WERI-Rb-1 (cell line): ENCODE measurements around the gene MAPKAP1.
"Not testable (repeated sequence)": the region's sequence is repeated elsewhere in the genome, so short reads cannot be mapped to it uniquely, and the experiment has no call there.

Experiments used
- DNase-seq: peaks from one replicate; pipeline ENCODE4 v3.0.0-alpha.2; 2020
- H3K27ac ChIP-seq: fragments of 250-450 bp; sonication (Bioruptor Pico); 2 replicates; pipeline ENCODE4 v1.5.1; 2020; ENCODE audit warnings: mild to moderate bottlenecking, moderate library complexity
- H3K27me3 ChIP-seq: fragments of 250-450 bp; sonication (Bioruptor Pico); 2 replicates; pipeline ENCODE4 v1.5.1; 2021; ENCODE audit warnings: mild to moderate bottlenecking, low read depth, moderate library complexity; ENCODE audit not compliant: insufficient read depth, severe bottlenecking
- H3K36me3 ChIP-seq: fragments of 250-450 bp; sonication (Bioruptor Pico); 2 replicates; pipeline ENCODE4 v1.5.1; 2020; ENCODE audit warnings: mild to moderate bottlenecking, moderate library complexity
- H3K4me3 ChIP-seq: 2 replicates; pipeline ENCODE4 v1.5.1; 2011; ENCODE audit warnings: low read depth, mild to moderate bottlenecking, control low read depth, low read length
- H3K9me3 ChIP-seq: fragments of 250-450 bp; sonication (Bioruptor Pico); 2 replicates; pipeline ENCODE4 v1.5.1; 2021; ENCODE audit warnings: mild to moderate bottlenecking, moderate library complexity; ENCODE audit not compliant: severe bottlenecking
- TF ChIP-seq, protein P1 (sequence below): IDR thresholded peaks from 2 replicates; pipeline ENCODE4 v1.5.1; 2011; ENCODE audit warnings: low read depth, mild to moderate bottlenecking, control low read depth, inconsistent platforms, low read length

The MAPKAP1 gene

DNA sequence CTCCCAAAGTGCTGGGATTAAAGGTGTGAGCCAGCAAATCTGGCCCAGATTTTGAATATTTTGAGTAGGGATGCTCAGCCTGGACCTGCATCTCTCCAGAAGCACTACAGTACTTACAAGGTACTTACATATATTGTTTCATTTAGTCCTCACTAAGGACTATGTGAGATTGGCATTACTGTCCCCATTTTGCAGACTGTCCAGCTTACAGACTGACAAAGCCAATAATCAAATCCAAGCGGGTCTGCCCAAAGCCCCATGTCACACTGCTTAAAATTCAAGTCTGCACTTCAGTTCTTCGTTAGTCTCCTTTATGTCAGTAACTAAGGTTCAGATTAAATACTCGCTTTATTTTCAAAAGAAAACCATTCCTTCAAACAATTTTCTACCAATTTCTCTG, 7.1 kb downstream of the MAPKAP1 start:
- TF ChIP-seq, protein P1, sequence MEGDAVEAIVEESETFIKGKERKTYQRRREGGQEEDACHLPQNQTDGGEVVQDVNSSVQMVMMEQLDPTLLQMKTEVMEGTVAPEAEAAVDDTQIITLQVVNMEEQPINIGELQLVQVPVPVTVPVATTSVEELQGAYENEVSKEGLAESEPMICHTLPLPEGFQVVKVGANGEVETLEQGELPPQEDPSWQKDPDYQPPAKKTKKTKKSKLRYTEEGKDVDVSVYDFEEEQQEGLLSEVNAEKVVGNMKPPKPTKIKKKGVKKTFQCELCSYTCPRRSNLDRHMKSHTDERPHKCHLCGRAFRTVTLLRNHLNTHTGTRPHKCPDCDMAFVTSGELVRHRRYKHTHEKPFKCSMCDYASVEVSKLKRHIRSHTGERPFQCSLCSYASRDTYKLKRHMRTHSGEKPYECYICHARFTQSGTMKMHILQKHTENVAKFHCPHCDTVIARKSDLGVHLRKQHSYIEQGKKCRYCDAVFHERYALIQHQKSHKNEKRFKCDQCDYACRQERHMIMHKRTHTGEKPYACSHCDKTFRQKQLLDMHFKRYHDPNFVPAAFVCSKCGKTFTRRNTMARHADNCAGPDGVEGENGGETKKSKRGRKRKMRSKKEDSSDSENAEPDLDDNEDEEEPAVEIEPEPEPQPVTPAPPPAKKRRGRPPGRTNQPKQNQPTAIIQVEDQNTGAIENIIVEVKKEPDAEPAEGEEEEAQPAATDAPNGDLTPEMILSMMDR, result no peak
- Histone ChIP-seq H3K36me3 (no peaks in the 10 kb centered on the region), H3K27me3 (no peaks in the 10 kb centered on the region), H3K9me3 (no peaks in the 10 kb centered on the region), H3K27ac (no peak overlapping the region), H3K4me3 (no peak overlapping the region)
- DNase-seq, result no peak

DNA sequence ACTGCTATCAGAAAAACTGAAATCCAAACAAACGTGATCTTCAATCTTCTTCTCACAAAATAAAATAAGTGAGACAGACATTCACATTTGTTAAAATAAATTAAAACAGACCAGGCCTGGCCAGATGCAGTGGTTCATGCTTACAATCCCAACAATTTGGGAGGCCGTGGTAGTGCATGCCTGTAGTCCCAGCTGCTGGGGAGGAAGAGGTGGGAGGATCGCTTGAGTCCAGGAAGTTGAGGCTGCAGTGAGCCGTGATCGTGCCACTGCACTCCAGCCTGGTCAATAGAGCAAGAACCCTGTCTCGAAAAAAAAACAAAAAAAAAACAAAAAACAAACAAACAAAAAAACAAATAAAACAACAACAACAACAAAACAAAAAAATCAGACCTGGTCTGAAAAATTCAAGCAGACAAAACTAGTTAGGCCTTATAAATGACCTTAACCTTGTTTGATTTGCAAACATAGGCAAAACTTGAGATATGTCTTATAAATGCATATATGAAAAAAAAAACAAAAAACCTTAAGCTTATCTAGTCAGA, 10.8 kb downstream of the MAPKAP1 start:
- Histone ChIP-seq H3K9me3 (no peaks in the 10 kb centered on the region), H3K4me3 (no peak overlapping the region), H3K27me3 (no peaks in the 10 kb centered on the region), H3K36me3 (no peaks in the 10 kb centered on the region), H3K27ac (no peak overlapping the region)
- DNase-seq, result no peak
- TF ChIP-seq, protein P1, result no peak

DNA sequence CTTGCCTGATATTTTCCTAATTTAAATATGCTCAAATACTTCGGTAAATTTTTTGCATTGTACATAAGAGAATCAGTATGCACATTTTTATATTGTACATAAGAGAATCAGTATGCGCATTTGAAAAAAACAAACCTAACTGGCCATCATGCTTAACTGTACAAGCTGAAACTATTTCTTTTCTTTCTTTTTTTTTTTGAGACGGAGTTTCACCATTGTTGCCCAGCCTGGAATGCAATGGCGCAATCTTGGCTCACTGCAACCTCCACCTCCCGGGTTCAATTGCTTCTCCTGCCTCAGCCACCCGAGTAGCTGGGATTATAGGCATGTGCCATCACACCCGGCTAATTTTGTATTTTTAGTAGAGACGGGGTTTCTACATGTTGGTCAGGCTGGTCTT, 11.5 kb downstream of the MAPKAP1 start:
- H3K36me3 ChIP-seq, DNase-seq, H3K4me3 ChIP-seq, H3K9me3 ChIP-seq, H3K27me3 ChIP-seq, H3K27ac ChIP-seq: not testable (repeated sequence)

DNA sequence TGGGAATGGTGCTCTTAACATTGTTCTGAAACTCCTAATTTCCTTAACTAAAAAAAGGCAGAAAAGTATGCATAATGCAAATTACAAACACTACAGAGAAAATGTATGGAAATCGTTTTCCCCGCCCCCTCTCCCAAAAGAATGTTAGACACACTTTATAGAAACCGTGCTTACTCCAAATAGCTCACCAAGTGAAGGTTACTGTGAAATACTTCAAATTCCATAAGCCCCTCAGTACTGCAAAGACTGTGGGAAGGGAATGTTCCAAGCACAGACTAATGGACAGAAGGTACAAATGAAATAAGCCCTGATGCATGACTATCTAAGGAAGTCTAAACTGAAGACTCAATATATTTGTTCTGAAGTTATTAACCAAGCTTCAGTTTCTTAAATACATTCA, 12.5 kb downstream of the MAPKAP1 start:
- no peak for DNase-seq
- H3K36me3 ChIP-seq, result no peaks in the 10 kb centered on the region
- H3K27me3 ChIP-seq, result no peaks in the 10 kb centered on the region
- H3K9me3 ChIP-seq, result peaks cover 3% of the 10 kb centered on the region
- TF ChIP-seq, protein P1, result no peak
- H3K27ac ChIP-seq, result no peak overlapping the region
- no peak overlapping the region for H3K4me3 ChIP-seq

DNA sequence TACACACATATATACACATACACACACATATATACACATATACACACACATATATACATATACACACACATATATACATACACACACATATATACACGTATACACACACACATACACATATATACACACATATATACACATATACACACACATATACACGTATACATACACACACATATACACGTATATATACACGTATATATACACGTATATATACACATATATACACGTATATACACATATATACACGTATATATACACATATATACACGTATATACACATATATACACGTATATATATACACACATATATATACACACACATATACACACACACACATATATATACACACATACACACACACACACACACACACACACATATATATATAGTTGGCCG, 13.5 kb downstream of the MAPKAP1 start:
- not testable (repeated sequence) for H3K27ac ChIP-seq, H3K27me3 ChIP-seq, H3K4me3 ChIP-seq, H3K9me3 ChIP-seq, DNase-seq, H3K36me3 ChIP-seq

DNA sequence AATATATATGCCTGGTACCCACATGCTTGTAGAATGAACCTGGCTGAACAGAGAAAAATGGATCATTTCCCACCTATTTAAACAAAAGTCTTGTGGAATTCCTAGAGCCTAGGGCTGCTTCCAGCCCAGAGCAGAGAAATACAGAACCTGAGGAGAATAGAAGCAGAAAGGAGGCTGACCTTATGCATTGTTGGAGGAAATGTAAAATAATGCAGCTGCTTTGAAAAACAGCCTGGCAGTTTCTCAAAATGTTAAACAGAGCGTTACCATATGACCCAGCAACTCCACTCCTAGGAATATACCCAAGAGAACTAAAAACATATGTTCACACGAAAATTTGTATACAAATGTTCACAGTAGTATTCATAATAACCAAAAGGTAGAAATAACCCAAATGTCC, 15.1 kb downstream of the MAPKAP1 start:
- no peak for DNase-seq
- H3K27ac ChIP-seq, result no peak overlapping the region
- TF ChIP-seq, protein P1, result no peak

DNA sequence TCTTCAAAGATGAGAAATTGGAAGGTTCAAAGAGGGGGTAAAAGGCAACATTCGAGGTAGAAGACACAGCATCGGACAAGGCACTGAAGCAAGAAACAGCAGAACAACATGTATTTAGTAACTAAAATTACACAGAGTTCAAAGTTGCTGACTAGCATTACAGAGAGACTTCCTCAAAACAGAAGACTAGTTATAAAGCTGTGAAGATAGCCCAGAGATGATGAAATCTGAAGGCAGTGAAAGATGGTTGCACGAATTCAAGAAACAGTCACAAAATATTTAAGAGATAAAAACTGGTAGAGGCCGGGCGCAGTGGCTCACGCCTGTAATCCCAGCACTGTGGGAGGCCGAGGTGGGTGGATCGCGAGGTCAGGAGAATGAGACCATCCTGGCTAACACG, 16.3 kb downstream of the MAPKAP1 start:
- Histone ChIP-seq H3K36me3 (no peaks in the 10 kb centered on the region), H3K4me3 (no peak overlapping the region), H3K9me3 (peaks cover 3% of the 10 kb centered on the region), H3K27me3 (no peaks in the 10 kb centered on the region), H3K27ac (no peak overlapping the region)
- no peak for DNase-seq
- TF ChIP-seq, protein P1, result no peak

More for the DNA sequence above, 15.1 kb downstream of the MAPKAP1 start:
- Histone ChIP-seq H3K4me3 (no peak overlapping the region), H3K27me3 (no peaks in the 10 kb centered on the region), H3K9me3 (peaks cover 3% of the 10 kb centered on the region), H3K36me3 (no peaks in the 10 kb centered on the region)
